ENCODE data around the gene BMPR1A.

Gene BMPR1A

DNA sequence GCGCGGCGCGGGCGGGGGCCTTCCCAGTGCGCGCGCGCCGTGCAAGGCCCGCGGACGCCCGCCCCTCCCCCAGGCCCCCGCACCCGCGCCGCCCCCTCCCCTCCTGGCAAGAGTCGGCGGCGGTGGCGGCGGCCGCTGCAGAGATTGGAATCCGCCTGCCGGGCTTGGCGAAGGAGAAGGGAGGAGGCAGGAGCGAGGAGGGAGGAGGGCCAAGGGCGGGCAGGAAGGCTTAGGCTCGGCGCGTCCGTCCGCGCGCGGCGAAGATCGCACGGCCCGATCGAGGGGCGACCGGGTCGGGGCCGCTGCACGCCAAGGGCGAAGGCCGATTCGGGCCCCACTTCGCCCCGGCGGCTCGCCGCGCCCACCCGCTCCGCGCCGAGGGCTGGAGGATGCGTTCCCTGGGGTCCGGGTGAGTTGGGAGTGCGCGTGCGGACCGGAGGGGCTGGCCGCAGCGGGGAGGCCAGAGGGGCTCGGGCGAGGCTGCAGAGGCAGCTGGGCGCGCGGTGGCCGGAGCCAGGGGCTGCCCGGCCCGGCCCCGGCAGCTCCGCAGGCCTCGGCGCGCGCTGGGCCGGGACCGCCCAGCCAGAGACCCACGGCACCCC, at the start of gene BMPR1A:
Gene BMPR1A (plus strand): TSS at position 109 of the 602 bp plus-strand sequence. CDS start 119,400 bp downstream, outside the sequence.
- no peaks in the 10 kb centered on the region for H3K9me3 ChIP-seq
- peak within 1 kb of the TSS; percentile 80 for H3K4me3 ChIP-seq
- peak in 1 of 2 experiments; percentile 94 for DNase-seq (ENCODE audit: low spot score in 2 of 2)
- peaks cover 27% of the 10 kb centered on the region for H3K4me1 ChIP-seq
- no peaks in the 10 kb centered on the region for H3K36me3 ChIP-seq (replicated peaks)
- in situ Hi-C loops (cut with MboI; ENCODE audit: low sequenced_read_pairs), result no loop called here
- H3K27me3 ChIP-seq (ENCODE audit: low read depth), result no peaks in the 10 kb centered on the region

DNA sequence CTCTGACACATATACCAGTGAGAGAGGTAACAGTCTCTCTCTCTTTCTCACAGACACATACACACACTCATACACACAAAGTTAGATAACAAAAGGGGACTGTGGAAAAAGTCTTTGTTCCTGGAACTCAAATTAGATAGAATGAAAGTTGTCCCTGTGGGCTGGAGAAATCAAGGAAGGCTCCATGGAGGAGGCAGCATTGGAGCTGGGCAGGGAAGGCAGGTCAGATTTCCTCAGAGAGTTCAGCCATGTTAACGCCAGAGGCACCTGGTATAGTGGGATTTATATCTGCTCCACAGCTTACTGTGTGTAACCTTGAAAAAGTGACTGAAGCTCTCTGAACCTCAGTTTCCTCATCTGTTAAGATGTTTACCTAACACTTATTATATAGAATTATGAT, 49.4 kb upstream of the BMPR1A start:
- no peaks in the 10 kb centered on the region for H3K9me3 ChIP-seq
- in situ Hi-C loops (cut with MboI; ENCODE audit: low sequenced_read_pairs), result loop anchor here (5.0 kb wide), 1 partner anchor 190 kb away; no protein-coding TSS in a partner anchor
- DNase-seq (ENCODE audit: low spot score in 2 of 2), result no peak
- H3K27me3 ChIP-seq (ENCODE audit: low read depth), result no peaks in the 10 kb centered on the region
- peaks cover 10% of the 10 kb centered on the region for H3K4me1 ChIP-seq
- H3K36me3 ChIP-seq (replicated peaks), result no peaks in the 10 kb centered on the region
- H3K4me3 ChIP-seq, result no peak overlapping the region

DNA sequence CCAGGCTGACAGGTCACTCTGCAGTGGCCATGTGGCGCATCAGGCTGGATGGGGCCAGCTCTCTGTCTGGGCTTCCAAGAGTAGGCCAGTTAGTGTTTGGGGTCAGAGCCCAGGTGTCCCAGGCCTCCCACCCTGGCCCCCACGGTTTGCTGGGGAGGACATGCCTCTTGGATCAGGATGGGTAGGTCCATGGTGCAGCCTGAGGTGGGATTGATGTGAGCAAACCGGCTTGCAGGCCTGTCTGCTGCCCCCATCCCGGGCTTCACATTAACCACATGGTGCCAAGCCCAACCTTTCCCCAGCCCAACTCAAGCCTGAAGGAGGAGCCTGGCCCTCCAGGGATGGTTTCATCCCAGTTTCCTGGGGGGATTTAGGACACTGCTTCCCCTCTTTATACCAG, 48.9 kb upstream of the BMPR1A start:
- in situ Hi-C loops (cut with MboI; ENCODE audit: low sequenced_read_pairs), result loop anchor here (5.0 kb wide), 1 partner anchor 190 kb away; no protein-coding TSS in a partner anchor
- Histone ChIP-seq H3K36me3 (replicated peaks) (no peaks in the 10 kb centered on the region), H3K27me3 (ENCODE audit: low read depth) (no peaks in the 10 kb centered on the region), H3K4me3 (no peak overlapping the region), H3K4me1 (peaks cover 15% of the 10 kb centered on the region), H3K9me3 (no peaks in the 10 kb centered on the region)
- DNase-seq (ENCODE audit: low spot score in 2 of 2), result no peak

DNA sequence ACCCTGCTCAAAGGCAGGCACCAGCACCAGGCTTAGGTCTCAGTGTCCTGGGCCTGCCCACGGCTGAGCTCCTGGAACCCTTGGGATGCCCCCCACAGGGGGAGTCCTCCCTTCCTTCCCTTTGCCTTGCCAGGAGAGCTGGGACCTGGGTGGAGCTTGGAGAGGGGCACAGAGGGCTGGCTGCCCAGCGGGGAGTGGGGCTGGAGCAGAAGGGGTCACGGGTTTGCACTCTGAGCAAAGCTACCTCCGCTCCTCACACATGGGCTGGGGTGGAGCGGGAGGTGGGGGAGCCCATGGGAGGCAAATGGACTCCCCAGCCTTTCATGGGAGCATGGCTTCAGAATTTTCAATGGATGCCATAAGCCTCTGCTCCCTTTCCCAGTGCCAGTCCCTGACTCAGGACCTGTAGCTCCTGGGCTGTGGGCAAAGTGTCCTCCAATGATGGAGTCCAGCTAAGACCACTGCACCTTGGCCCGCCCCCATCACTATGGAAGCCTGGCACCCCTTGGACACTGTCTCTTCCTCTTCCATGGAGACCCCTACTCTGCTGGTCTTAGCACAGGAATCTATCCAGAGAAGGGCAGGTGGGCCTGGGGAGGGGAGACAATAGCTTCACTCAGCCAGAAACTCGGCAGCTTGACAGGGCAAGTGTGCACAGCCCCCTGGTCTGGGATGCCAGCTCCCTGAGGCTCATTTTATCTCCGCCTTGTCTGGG, 48.2 kb upstream of the BMPR1A start:
- Histone ChIP-seq H3K27me3 (ENCODE audit: low read depth) (no peaks in the 10 kb centered on the region), H3K4me1 (peaks cover 16% of the 10 kb centered on the region), H3K4me3 (no peak overlapping the region), H3K36me3 (replicated peaks) (no peaks in the 10 kb centered on the region), H3K9me3 (no peaks in the 10 kb centered on the region)
- in situ Hi-C loops (cut with MboI; ENCODE audit: low sequenced_read_pairs), result loop anchor here (5.0 kb wide), 1 partner anchor 189 kb away; no protein-coding TSS in a partner anchor
- no peak for DNase-seq (ENCODE audit: low spot score in 2 of 2)

DNA sequence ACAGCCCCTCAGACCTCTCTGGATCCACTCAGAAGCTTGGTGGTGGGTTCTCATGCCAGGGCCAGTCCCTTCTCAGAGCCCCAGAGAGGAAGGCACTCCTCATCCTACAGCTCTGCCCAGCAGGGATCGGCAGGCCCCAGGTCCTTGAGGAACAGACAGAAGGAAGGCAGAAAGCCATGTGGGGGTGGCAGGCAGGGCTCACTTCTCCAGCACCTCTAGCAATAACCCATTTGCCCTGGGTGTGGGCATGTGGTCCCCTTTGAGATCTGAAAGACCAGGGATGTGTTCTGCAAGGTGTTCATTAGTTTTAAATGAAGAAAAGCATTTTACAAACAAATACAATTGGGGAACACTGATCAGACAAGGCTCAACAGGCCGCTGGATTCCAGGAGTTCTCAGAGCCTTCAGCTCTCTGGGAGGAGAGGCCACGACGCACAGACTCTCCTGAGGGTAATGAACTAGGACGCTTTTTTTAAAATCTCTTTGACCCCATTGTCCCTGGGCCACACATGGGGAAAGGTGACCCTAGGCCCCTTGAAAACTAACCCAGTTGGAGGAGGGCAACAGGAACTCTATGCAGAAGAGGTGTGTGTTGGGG, 47.5 kb upstream of the BMPR1A start:
- no peaks in the 10 kb centered on the region for H3K27me3 ChIP-seq (ENCODE audit: low read depth)
- no peaks in the 10 kb centered on the region for H3K36me3 ChIP-seq (replicated peaks)
- H3K4me1 ChIP-seq, result peaks cover 16% of the 10 kb centered on the region
- no peak for DNase-seq (ENCODE audit: low spot score in 2 of 2)
- in situ Hi-C loops (cut with MboI; ENCODE audit: low sequenced_read_pairs), result loop anchor here (5.0 kb wide), 1 partner anchor 188 kb away; no protein-coding TSS in a partner anchor
- no peak overlapping the region for H3K4me3 ChIP-seq
- H3K9me3 ChIP-seq, result no peaks in the 10 kb centered on the region

DNA sequence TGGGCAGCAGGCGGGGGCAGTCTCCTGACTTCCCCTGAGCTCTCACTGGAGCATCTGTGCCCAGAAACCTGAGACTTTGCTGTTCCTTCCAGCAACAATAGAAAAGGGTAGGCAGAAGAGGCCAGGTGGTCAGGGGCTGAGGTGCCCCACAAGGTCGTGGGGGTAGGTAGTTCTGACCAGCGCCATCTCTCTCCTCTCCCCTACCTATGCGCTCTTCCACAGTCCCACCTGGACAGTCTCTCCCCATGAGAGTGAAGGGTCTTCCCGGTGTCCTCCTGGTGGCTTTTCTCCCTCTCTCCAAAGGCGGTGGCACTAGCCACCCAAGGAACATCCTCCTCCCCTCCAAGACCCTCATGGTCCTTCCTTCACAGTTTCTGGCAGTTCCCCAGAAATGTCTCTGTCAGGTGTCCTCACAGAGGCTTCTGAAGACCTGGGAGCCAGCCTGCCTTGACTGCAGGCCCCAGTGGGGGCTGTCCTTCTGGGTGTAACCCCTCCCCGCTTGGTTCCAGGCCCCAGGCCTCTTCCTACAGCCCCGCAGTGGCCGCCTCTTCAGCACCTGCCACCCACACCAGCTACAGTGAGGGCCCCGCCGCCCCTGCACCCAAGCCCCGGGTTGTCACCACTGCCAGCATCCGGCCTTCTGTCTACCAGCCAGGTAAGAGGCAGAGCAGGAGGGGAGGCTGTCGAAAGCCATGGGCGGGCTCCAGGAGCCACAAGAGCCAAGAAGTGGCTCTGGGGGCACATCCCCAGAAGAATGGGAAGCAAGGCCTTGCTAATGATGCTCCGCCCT, 46.8 kb upstream of the BMPR1A start:
- Histone ChIP-seq H3K4me1 (peaks cover 16% of the 10 kb centered on the region), H3K36me3 (replicated peaks) (no peaks in the 10 kb centered on the region), H3K27me3 (ENCODE audit: low read depth) (no peaks in the 10 kb centered on the region), H3K4me3 (no peak overlapping the region), H3K9me3 (no peaks in the 10 kb centered on the region)
- DNase-seq (ENCODE audit: low spot score in 2 of 2), result no peak
- in situ Hi-C loops (cut with MboI; ENCODE audit: low sequenced_read_pairs), result loop anchor here (5.0 kb wide), 1 partner anchor 188 kb away; no protein-coding TSS in a partner anchor

DNA sequence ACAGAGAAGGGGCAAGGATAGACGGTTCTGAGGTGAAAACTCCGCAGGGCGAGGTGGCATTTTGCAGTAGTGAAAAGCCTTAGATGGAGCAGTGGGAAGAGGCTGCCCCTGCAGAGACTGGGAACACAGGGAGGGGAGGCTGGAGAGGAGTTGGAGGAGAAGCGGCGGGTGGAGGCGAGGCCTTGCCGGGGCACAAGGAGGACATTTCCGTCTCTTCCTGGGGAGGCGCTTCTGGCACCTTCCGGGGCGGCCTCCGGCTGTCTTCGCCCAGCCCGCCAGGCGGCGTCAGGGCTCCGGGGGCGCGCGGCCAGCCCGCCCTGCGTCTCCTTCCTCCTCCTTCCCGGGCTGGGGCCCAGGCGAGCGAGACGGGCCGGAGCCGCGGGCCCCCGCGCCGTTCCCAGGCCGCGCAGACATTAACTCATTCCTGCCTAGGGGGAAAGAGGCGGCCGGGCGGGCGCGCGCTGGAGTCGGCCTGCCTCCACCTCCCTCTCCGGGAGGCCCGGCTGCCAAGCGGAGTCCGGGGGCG, 45.4 kb upstream of the BMPR1A start:
- in situ Hi-C loops (cut with MboI; ENCODE audit: low sequenced_read_pairs), result no loop called here
- no peaks in the 10 kb centered on the region for H3K27me3 ChIP-seq (ENCODE audit: low read depth)
- H3K4me3 ChIP-seq, result peak overlapping the region; percentile 46
- DNase-seq (ENCODE audit: low spot score in 2 of 2), result peak; percentile 78 to 89
- H3K4me1 ChIP-seq, result peaks cover 11% of the 10 kb centered on the region
- no peaks in the 10 kb centered on the region for H3K9me3 ChIP-seq
- no peaks in the 10 kb centered on the region for H3K36me3 ChIP-seq (replicated peaks)

DNA sequence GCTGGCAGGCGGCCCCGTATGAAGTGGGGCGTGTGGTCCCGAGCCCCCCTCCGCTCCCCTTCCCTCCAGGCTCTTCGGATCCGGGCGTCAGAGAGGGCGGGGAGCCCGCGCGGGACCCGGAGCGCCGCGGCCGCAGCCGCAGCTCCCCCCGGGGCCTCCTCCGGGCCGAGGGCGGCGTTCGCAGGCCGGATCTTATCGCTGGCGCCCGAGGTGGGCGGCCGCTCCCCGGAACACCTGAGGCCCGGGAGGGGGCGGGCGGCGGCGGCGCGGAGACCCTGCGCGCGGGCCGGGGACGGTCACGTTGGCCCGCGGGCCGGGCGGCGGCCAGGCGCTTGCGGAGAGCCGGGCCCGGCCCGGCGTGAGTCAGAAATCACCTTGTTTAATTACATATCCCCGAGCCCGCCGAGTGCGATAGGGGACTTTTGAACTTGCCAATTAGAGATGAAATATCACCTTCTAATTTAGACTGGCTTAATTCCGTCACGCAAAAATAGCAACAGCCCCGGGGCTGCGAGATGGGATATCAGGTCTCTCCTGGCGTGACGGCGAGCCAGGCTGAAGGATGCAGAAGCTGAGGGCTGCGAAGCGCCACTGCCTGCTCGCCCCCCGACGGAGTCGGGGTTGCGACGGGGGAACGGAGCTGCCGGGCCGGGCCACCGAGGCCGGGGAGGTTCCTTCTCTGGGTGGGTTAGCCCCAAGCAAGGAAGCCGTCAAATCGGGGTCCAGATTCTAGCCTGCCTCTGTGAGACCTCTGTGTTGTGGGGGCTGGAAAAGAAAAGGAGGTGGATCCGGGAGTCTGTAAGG, 44.7 kb upstream of the BMPR1A start:
- Histone ChIP-seq H3K9me3 (no peaks in the 10 kb centered on the region), H3K4me1 (peaks cover 11% of the 10 kb centered on the region), H3K36me3 (replicated peaks) (no peaks in the 10 kb centered on the region), H3K4me3 (peak overlapping the region; percentile 46), H3K27me3 (ENCODE audit: low read depth) (no peaks in the 10 kb centered on the region)
- in situ Hi-C loops (cut with MboI; ENCODE audit: low sequenced_read_pairs), result no loop called here
- peak; percentile 20 to 58 for DNase-seq (ENCODE audit: low spot score in 2 of 2)

DNA sequence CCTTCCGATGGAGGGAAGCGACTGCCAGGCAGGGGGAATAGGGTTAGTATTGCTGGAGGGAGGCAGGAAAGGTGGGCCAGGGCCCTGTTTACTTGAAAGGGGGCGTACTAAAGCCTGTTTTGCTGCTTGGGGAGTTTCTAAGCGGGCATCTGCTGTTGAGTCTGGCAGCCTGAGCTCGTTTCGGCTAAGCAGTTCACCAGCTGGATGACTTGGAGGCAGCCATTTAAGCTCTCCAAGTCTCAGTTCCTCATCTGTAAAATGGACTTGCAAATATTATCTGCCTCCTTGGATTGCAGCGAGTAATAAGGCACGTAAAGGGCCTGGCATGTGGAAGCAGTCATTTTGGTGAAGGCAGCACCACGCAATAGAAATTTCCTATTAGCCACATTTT, 44.1 kb upstream of the BMPR1A start:
- no peak for DNase-seq (ENCODE audit: low spot score in 2 of 2)
- Histone ChIP-seq H3K4me3 (peak overlapping the region; percentile 46), H3K27me3 (ENCODE audit: low read depth) (no peaks in the 10 kb centered on the region), H3K36me3 (replicated peaks) (no peaks in the 10 kb centered on the region), H3K4me1 (peaks cover 11% of the 10 kb centered on the region), H3K9me3 (no peaks in the 10 kb centered on the region)
- in situ Hi-C loops (cut with MboI; ENCODE audit: low sequenced_read_pairs), result no loop called here

DNA sequence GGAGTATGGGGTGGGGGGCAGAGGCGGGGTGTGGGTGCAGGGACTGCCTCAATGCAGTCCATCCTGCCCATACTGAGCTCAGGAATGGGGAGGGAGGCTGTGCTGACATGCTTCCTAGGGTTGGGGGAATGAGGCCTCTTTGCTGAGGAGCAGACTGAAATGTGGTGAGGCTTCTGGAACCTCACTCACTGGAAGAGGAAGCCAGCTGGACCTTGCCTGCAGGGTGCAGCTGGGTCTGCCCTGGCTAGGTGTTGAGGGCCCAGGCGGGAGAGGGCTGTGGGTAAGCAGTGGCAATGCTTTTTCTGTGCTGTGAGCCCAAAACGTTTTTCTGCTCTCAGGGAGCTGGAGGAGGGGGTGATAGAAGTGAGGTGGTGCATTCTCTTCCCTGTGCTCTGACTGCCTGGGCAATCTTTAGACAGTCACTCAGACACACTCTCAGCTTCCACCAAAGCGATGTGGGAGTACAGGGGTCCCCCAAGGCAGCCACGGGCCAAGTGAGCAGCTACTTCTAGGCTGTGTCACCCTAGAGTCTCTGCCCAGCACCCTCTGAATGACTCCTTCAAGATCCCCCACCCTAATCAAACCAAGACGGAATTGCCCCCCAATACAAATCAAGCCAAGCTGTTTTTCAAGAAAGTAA, 41.1 kb upstream of the BMPR1A start:
- no peak for DNase-seq (ENCODE audit: low spot score in 2 of 2)
- no peaks in the 10 kb centered on the region for H3K9me3 ChIP-seq
- peaks cover 11% of the 10 kb centered on the region for H3K4me1 ChIP-seq
- no peaks in the 10 kb centered on the region for H3K36me3 ChIP-seq (replicated peaks)
- no peak overlapping the region for H3K4me3 ChIP-seq
- H3K27me3 ChIP-seq (ENCODE audit: low read depth), result no peaks in the 10 kb centered on the region
- in situ Hi-C loops (cut with MboI; ENCODE audit: low sequenced_read_pairs), result no loop called here

DNA sequence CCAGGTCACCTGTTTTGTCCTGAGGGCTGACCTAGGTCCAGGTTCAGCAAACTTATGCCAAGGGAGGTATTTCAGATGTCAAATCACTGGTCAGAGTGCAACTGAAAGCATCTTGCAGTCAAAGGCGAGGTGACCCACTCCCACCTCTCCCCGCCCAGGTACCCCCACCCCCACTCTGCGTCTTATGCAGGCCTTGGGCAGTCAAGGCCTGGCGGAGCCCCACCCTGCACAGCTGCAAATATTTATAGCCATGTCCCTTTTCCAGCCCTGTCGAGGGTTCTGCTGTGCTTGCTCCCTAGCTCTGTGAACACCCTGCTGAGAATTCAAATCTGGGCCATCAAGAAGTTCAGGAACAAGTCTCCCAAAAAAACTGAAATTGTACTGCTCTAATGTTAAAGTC, 40.6 kb upstream of the BMPR1A start:
- H3K27me3 ChIP-seq (ENCODE audit: low read depth), result no peaks in the 10 kb centered on the region
- no peaks in the 10 kb centered on the region for H3K9me3 ChIP-seq
- in situ Hi-C loops (cut with MboI; ENCODE audit: low sequenced_read_pairs), result no loop called here
- DNase-seq (ENCODE audit: low spot score in 2 of 2), result no peak
- no peaks in the 10 kb centered on the region for H3K36me3 ChIP-seq (replicated peaks)
- H3K4me3 ChIP-seq, result no peak overlapping the region
- peaks cover 10% of the 10 kb centered on the region for H3K4me1 ChIP-seq

DNA sequence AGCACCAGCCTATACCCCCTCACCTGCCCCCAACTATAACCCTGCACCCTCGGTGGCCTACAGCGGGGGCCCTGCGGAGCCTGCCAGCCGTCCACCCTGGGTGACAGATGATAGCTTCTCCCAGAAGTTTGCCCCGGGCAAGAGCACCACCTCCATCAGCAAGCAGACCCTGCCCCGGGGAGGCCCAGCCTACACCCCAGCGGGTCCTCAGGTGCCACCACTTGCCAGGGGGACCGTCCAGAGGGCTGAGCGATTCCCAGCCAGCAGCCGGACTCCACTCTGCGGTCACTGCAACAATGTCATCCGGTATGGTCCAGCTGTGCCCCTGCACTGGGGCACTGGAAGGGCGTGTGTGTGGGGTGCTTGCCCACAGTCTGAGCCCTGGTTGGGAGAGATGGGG, 40.0 kb upstream of the BMPR1A start:
- peaks cover 8% of the 10 kb centered on the region for H3K4me1 ChIP-seq
- H3K36me3 ChIP-seq (replicated peaks), result no peaks in the 10 kb centered on the region
- DNase-seq (ENCODE audit: low spot score in 2 of 2), result no peak
- H3K9me3 ChIP-seq, result no peaks in the 10 kb centered on the region
- H3K4me3 ChIP-seq, result no peak overlapping the region
- in situ Hi-C loops (cut with MboI; ENCODE audit: low sequenced_read_pairs), result no loop called here
- no peaks in the 10 kb centered on the region for H3K27me3 ChIP-seq (ENCODE audit: low read depth)

All from HAP-1 (cell line).